ENCODE measurements around the gene TEX29.

TEX29 gene

GRCh38 chr13:111317042-111317550 lies 3.3 kb upstream of the TEX29 start:
- Histone ChIP-seq H3K27ac (ENCODE audit: low read depth, low read length) (no peak overlapping the region), H3K79me2 (ENCODE audit: insufficient read depth, low read length) (no peaks in the 10 kb centered on the region), H3K4me2 (ENCODE audit: low read depth, low read length, poor library complexity, severe bottlenecking) (no peak overlapping the region), H3K9me2 (replicated peaks; ENCODE audit: insufficient read depth, low read length) (no peaks in the 10 kb centered on the region), H3K9ac (ENCODE audit: low read length) (no peak overlapping the region), H2AFZ (ENCODE audit: low read depth, low read length, severe bottlenecking) (no peak overlapping the region), H3K27me3 (ENCODE audit: low read length) (no peaks in the 10 kb centered on the region), H3K4me3 (ENCODE audit: insufficient read depth, low read length, poor library complexity, severe bottlenecking) (no peak overlapping the region), H3K36me3 (ENCODE audit: low read length) (no peaks in the 10 kb centered on the region), H3K9me3 (ENCODE audit: insufficient read depth, low read length) (no peaks in the 10 kb centered on the region), H4K20me1 (ENCODE audit: low read depth, low read length) (no peaks in the 10 kb centered on the region), H3F3A (ENCODE audit: insufficient read depth) (no peaks in the 10 kb centered on the region)
- TF ChIP-seq CTCF (IDR thresholded peaks at IDR 0.05; ENCODE audit: insufficient read depth, low read length, poor library complexity, severe bottlenecking) (no peak), EZH2phosphoT487 (conservative IDR thresholded peaks at IDR 0.05; ENCODE audit: low read length) (no peak)

- H2AFZ ChIP-seq (ENCODE audit: low read depth, low read length, severe bottlenecking), result no peak overlapping the region
- no peak overlapping the region for H3K27ac ChIP-seq (ENCODE audit: low read depth, low read length)
- TF ChIP-seq CTCF (IDR thresholded peaks at IDR 0.05; ENCODE audit: insufficient read depth, low read length, poor library complexity, severe bottlenecking) (no peak), EZH2phosphoT487 (conservative IDR thresholded peaks at IDR 0.05; ENCODE audit: low read length) (no peak)
- H3K4me2 ChIP-seq (ENCODE audit: low read depth, low read length, poor library complexity, severe bottlenecking), result no peak overlapping the region
- H3K79me2 ChIP-seq (ENCODE audit: insufficient read depth, low read length), result no peaks in the 10 kb centered on the region
- H3F3A ChIP-seq (ENCODE audit: insufficient read depth), result no peaks in the 10 kb centered on the region
- H4K20me1 ChIP-seq (ENCODE audit: low read depth, low read length), result no peaks in the 10 kb centered on the region
- no peaks in the 10 kb centered on the region for H3K9me2 ChIP-seq (replicated peaks; ENCODE audit: insufficient read depth, low read length)
- no peaks in the 10 kb centered on the region for H3K9me3 ChIP-seq (ENCODE audit: insufficient read depth, low read length)
- no peak overlapping the region for H3K4me3 ChIP-seq (ENCODE audit: insufficient read depth, low read length, poor library complexity, severe bottlenecking)
- no peak overlapping the region for H3K9ac ChIP-seq (ENCODE audit: low read length)
- H3K27me3 ChIP-seq (ENCODE audit: low read length), result no peaks in the 10 kb centered on the region
- no peaks in the 10 kb centered on the region for H3K36me3 ChIP-seq (ENCODE audit: low read length)
Measured at GRCh38 chr13:111317571-111318345, 2.7 kb upstream of the TEX29 start.

- no peak overlapping the region for H3K9ac ChIP-seq (ENCODE audit: low read length)
- H3K27ac ChIP-seq (ENCODE audit: low read depth, low read length), result no peak overlapping the region
- no peak overlapping the region for H3K4me3 ChIP-seq (ENCODE audit: insufficient read depth, low read length, poor library complexity, severe bottlenecking)
- H3K4me2 ChIP-seq (ENCODE audit: low read depth, low read length, poor library complexity, severe bottlenecking), result no peak overlapping the region
- TF ChIP-seq CTCF (IDR thresholded peaks at IDR 0.05; ENCODE audit: insufficient read depth, low read length, poor library complexity, severe bottlenecking) (no peak), EZH2phosphoT487 (conservative IDR thresholded peaks at IDR 0.05; ENCODE audit: low read length) (no peak)
- H2AFZ ChIP-seq (ENCODE audit: low read depth, low read length, severe bottlenecking), result no peak overlapping the region
- H3K79me2 ChIP-seq (ENCODE audit: insufficient read depth, low read length), result no peaks in the 10 kb centered on the region
- H3K27me3 ChIP-seq (ENCODE audit: low read length), result no peaks in the 10 kb centered on the region
- H3K9me3 ChIP-seq (ENCODE audit: insufficient read depth, low read length), result no peaks in the 10 kb centered on the region
- no peaks in the 10 kb centered on the region for H3K9me2 ChIP-seq (replicated peaks; ENCODE audit: insufficient read depth, low read length)
- no peaks in the 10 kb centered on the region for H3K36me3 ChIP-seq (ENCODE audit: low read length)
- no peaks in the 10 kb centered on the region for H4K20me1 ChIP-seq (ENCODE audit: low read depth, low read length)
- no peaks in the 10 kb centered on the region for H3F3A ChIP-seq (ENCODE audit: insufficient read depth)
Measured at GRCh38 chr13:111318386-111318785, 2.1 kb upstream of the TEX29 start.

Data from SU-DHL-6 (cell line).